PC-3 (cell line): ENCODE results near the gene LAT. TPM values are rescaled to one million over a fixed set of nuclear protein-coding genes. Genes with fewer than 3 reads are reported as not detected.

Experiments
- ATAC-seq: fragments of 200-7000 bp; cut with Tn5 transposase; 2 replicates; pipeline ENCODE4 v1.9.1; 2020; ENCODE audit warnings: mild to moderate bottlenecking, moderate library complexity
- BruUV-seq: library from RNA; stranded (reverse); fragments of 400-500 nt; replicated peaks from 2 replicates; lab custom pipeline; 2021; lab: Mats Ljungman, UMichigan
- CTCF ChIA-PET: fragments of 300-600 bp; sonication (Branson Sonifier 250); formaldehyde crosslinking; loops from one replicate; lab custom pipeline; 2022; ENCODE audit warnings: antibody characterized with exemption; lab: Charles Lee
- POLR2A ChIA-PET: fragments of 300-600 bp; sonication (Branson Sonifier 250); formaldehyde crosslinking; loops from one replicate; lab custom pipeline; 2022; ENCODE audit warnings: antibody characterized with exemption; ENCODE audit not compliant: unreplicated experiment; lab: Charles Lee
- DNase-seq: peaks from one replicate; pipeline ENCODE4 v3.0.0-alpha.2; 2015
- H2AFZ ChIP-seq: fragments of 300-600 bp; sonication (generic); 2 replicates; pipeline ENCODE4 v1.6.0; 2016; ENCODE audit warnings: antibody characterized with exemption, low read length
- H3F3A ChIP-seq: fragments of 300-600 bp; sonication (generic); one replicate; pipeline ENCODE4 v1.6.0; 2017; ENCODE audit warnings: antibody characterized with exemption, low read length, control low read depth, mild to moderate bottlenecking; ENCODE audit not compliant: unreplicated experiment
- H3K27ac ChIP-seq: fragments of 300-600 bp; sonication (generic); 2 replicates; pipeline ENCODE4 v1.5.1; 2016; ENCODE audit warnings: mild to moderate bottlenecking, low read length
- H3K27me3 ChIP-seq: fragments of 300-600 bp; sonication (generic); 2 replicates; pipeline ENCODE4 v1.6.1; 2016; ENCODE audit warnings: low read length, mixed read lengths
- H3K36me3 ChIP-seq: fragments of 300-600 bp; sonication (generic); 2 replicates; pipeline ENCODE4 v1.6.1; 2016; ENCODE audit warnings: low read depth, mixed run types, low read length, mixed read lengths
- H3K4me1 ChIP-seq: fragments of 300-600 bp; sonication (generic); 2 replicates; pipeline ENCODE4 v1.5.1; 2016; ENCODE audit warnings: low read length; ENCODE audit not compliant: insufficient read depth
- H3K4me2 ChIP-seq: fragments of 300-600 bp; sonication (generic); 2 replicates; pipeline ENCODE4 v1.6.0; 2016; ENCODE audit warnings: low read length
- H3K4me3 ChIP-seq: fragments of 300-600 bp; sonication (generic); 2 replicates; pipeline ENCODE4 v1.5.1; 2016; ENCODE audit warnings: mild to moderate bottlenecking, low read length, mixed read lengths
- H3K79me2 ChIP-seq: fragments of 300-600 bp; sonication (generic); 2 replicates; pipeline ENCODE4 v1.6.1; 2017; ENCODE audit warnings: low read length, mixed read lengths
- H3K9ac ChIP-seq: fragments of 300-600 bp; sonication (generic); 2 replicates; pipeline ENCODE4 v1.6.0; 2016; ENCODE audit warnings: mild to moderate bottlenecking, low read length
- H3K9me2 ChIP-seq: fragments of 300-600 bp; sonication (generic); replicated peaks from 2 replicates; pipeline ENCODE4 v1.6.1; 2016; ENCODE audit warnings: mixed run types, low read length, mixed read lengths
- H3K9me3 ChIP-seq: fragments of 300-600 bp; sonication (generic); 2 replicates; pipeline ENCODE4 v1.6.1; 2016; ENCODE audit warnings: low read length, mixed read lengths
- H4K20me1 ChIP-seq: fragments of 300-600 bp; sonication (generic); 2 replicates; pipeline ENCODE4 v1.6.1; 2016; ENCODE audit warnings: low read length, mixed read lengths
- CTCF ChIP-seq: fragments of 300-600 bp; sonication (generic); conservative IDR thresholded peaks from 2 replicates; pipeline ENCODE4 v1.5.1; 2017; ENCODE audit warnings: antibody characterized with exemption, low read depth, mild to moderate bottlenecking, low read length
- EZH2 ChIP-seq: fragments of 300-600 bp; sonication (generic); IDR thresholded peaks from one replicate; pipeline ENCODE4 v1.6.1; 2017; ENCODE audit warnings: antibody characterized with exemption, mild to moderate bottlenecking, low read length; ENCODE audit not compliant: unreplicated experiment
- EZH2phosphoT487 ChIP-seq: fragments of 300-600 bp; sonication (generic); IDR thresholded peaks from 2 replicates; pipeline ENCODE4 v1.6.1; 2018; ENCODE audit warnings: mild to moderate bottlenecking, antibody characterized with exemption, low read length, borderline replicate concordance
- intact Hi-C: fragments of 100-400 bp; cut with micrococcal nuclease; formaldehyde crosslinking; loops from 2 replicates; pipeline ENCODE4 v1.9.0; 2023
- total RNA-seq: library from RNA; depleted of rRNA; stranded (reverse); fragments of >200 nt; gene quantifications from 2 replicates; pipeline ENCODE4 v1.2.3, GENCODE V29; 2014

LAT gene
- total RNA-seq, 1 experiment from 2014 or later = 1.0 TPM

- H3K4me3 ChIP-seq = no peak overlapping the region
- H3K36me3 ChIP-seq = no peaks in the 10 kb centered on the region; the same call in 1 of the 2 replicates
- H3F3A ChIP-seq = no peaks in the 10 kb centered on the region
- H2AFZ ChIP-seq = no peak overlapping the region
- no peaks in the 10 kb centered on the region for H3K9me2 ChIP-seq
- no peak overlapping the region for H3K9ac ChIP-seq
- H3K4me2 ChIP-seq = no peak overlapping the region
- CTCF ChIA-PET = no interaction called here
- BruUV-seq = no TSS peak
- H3K79me2 ChIP-seq = no peaks in the 10 kb centered on the region
- POLR2A ChIA-PET = no interaction called here
- DNase-seq (no peak), ATAC-seq (no peak)
- intact Hi-C loops = no loop called here
- no peaks in the 10 kb centered on the region for H3K27me3 ChIP-seq
- TF ChIP-seq EZH2 (no peak), EZH2phosphoT487 (no peak), CTCF (no peak)
- H3K9me3 ChIP-seq = no peaks in the 10 kb centered on the region
- H3K27ac ChIP-seq = no peak overlapping the region
- peaks cover 10% of the 10 kb centered on the region for H3K4me1 ChIP-seq
- no peaks in the 10 kb centered on the region for H4K20me1 ChIP-seq
Measured at GRCh38 chr16:28943281-28943680, 41.6 kb upstream of the LAT start.

GRCh38 chr16:28946681-28947080 lies 38.2 kb upstream of the LAT start:
- H3K4me2 ChIP-seq = no peak overlapping the region
- CTCF ChIA-PET = no interaction called here
- intact Hi-C loops = loop anchor here (5.0 kb wide), 1 partner anchor 124 kb away; the partner anchor contains the start of gene ATXN2L

More at GRCh38 chr16:28946681-28947080, 38.2 kb upstream of the LAT start:
- no peak overlapping the region for H3K4me3 ChIP-seq
- H3K9me3 ChIP-seq = no peaks in the 10 kb centered on the region
- no TSS peak for BruUV-seq
- H2AFZ ChIP-seq = no peak overlapping the region
- no peaks in the 10 kb centered on the region for H3K9me2 ChIP-seq
- POLR2A ChIA-PET = no interaction called here
- H3K79me2 ChIP-seq = peaks cover 8% of the 10 kb centered on the region
- ATAC-seq = no peak
- no peak for DNase-seq
- peaks cover 10% of the 10 kb centered on the region for H3K4me1 ChIP-seq
- H3F3A ChIP-seq = no peaks in the 10 kb centered on the region
- H3K36me3 ChIP-seq = no peaks in the 10 kb centered on the region; the same call in 1 of the 2 replicates
- no peaks in the 10 kb centered on the region for H4K20me1 ChIP-seq
- H3K27ac ChIP-seq = no peak overlapping the region
- H3K9ac ChIP-seq = no peak overlapping the region
- TF ChIP-seq EZH2phosphoT487 (no peak), CTCF (no peak), EZH2 (no peak)
- H3K27me3 ChIP-seq = no peaks in the 10 kb centered on the region
